PFSK-1 (cell line): ENCODE results near the gene NFIA.

Source experiments
- FOXP2 ChIP-seq: optimal IDR thresholded peaks from 2 replicates; pipeline ENCODE3; 2011; ENCODE audit warnings: borderline replicate concordance, control low read depth, inconsistent platforms; ENCODE audit not compliant: insufficient read depth; ENCODE audit errors: extremely low read length, extremely low read depth
- POLR2AphosphoS5 ChIP-seq: IDR thresholded peaks from 2 replicates; pipeline ENCODE4 v1.6.1; 2012; ENCODE audit warnings: low read depth, mild to moderate bottlenecking, control low read depth, low read length, moderate library complexity
- SIN3A ChIP-seq: IDR thresholded peaks from 2 replicates; pipeline ENCODE4 v1.6.1; 2012; ENCODE audit warnings: mild to moderate bottlenecking, low read length, moderate library complexity, borderline replicate concordance; ENCODE audit not compliant: insufficient read depth
- TAF1 ChIP-seq: IDR thresholded peaks from 2 replicates; pipeline ENCODE4 v1.6.1; 2012; ENCODE audit warnings: low read length, control low read depth, borderline replicate concordance; ENCODE audit not compliant: insufficient read depth
- TF ChIP-seq, protein P1 (sequence below), 2 experiments: IDR thresholded peaks; 2 replicates each; pipeline versions ENCODE4 v1.6.1 to v1.8.0; 2011 to 2012; ENCODE audit warnings: low read depth in 2 of 2, low read length in 2 of 2, control low read depth in 1 of 2, inconsistent platforms in 1 of 2, mild to moderate bottlenecking in 1 of 2, moderate library complexity in 1 of 2; ENCODE audit not compliant: insufficient read depth in 1 of 2

Gene NFIA

DNA sequence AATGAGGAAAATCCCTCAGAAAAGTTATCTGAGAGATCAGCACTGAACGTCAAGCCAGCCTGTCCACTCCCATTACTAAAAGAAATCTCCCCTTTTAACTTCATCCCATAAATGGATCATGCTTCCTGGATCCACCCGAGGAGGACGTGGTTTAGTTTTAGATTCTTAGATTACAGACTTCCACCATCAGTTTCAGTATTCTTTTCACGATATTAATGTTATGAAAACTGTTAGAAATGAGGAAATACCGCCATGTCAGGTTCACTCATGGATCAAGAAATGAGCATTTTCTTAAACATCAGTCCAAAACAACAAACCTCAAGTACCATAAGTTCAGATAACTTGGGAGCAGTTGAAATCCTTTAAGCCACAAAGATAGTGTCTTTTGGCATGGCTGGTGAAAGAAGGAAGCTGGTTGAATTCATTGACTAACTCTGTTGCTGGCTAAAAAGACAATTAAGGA is 49.8 kb downstream of the NFIA start:
- TF ChIP-seq TAF1 (no peak), POLR2AphosphoS5 (no peak), FOXP2 (no peak), SIN3A (no peak)
- TF ChIP-seq, protein P1, sequence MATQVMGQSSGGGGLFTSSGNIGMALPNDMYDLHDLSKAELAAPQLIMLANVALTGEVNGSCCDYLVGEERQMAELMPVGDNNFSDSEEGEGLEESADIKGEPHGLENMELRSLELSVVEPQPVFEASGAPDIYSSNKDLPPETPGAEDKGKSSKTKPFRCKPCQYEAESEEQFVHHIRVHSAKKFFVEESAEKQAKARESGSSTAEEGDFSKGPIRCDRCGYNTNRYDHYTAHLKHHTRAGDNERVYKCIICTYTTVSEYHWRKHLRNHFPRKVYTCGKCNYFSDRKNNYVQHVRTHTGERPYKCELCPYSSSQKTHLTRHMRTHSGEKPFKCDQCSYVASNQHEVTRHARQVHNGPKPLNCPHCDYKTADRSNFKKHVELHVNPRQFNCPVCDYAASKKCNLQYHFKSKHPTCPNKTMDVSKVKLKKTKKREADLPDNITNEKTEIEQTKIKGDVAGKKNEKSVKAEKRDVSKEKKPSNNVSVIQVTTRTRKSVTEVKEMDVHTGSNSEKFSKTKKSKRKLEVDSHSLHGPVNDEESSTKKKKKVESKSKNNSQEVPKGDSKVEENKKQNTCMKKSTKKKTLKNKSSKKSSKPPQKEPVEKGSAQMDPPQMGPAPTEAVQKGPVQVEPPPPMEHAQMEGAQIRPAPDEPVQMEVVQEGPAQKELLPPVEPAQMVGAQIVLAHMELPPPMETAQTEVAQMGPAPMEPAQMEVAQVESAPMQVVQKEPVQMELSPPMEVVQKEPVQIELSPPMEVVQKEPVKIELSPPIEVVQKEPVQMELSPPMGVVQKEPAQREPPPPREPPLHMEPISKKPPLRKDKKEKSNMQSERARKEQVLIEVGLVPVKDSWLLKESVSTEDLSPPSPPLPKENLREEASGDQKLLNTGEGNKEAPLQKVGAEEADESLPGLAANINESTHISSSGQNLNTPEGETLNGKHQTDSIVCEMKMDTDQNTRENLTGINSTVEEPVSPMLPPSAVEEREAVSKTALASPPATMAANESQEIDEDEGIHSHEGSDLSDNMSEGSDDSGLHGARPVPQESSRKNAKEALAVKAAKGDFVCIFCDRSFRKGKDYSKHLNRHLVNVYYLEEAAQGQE (IDR thresholded peaks at IDR 0.05; ENCODE audit: insufficient read depth in 1 of 2, low read depth in 2 of 2, low read length in 2 of 2) = no peak

DNA sequence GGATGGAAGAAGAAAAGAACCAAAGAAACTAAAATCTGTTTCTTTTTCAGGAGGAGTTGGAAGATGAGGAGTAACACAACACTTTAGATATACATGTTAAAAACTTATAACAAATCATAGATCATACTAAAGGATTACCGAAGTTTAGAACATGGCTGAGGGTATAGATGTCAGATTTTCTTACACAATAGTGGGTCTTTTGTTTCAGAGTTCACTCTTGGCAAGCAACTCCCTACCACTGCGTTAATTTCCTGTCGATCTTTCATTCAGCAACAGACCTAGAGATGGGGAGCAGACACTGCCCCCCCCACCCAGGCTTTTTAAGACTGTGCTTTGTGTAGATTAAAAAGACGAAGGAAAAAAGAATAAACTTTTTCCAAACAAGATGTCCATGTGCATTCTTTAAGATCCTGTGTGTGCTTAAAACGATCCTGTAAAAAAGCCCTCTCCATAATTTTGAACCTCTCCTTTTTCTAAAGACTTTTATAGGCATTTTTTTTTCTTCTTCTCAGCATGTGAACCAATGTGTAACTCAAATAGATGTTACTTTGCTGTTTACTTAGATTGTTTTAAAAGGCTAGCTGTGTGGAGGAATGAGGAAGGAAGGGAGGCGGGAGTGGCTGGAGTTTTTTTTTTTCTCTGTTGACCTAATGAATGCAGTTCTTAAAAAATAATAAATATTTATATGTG is 50.4 kb downstream of the NFIA start:
- TF ChIP-seq SIN3A (no peak), TAF1 (no peak), FOXP2 (no peak), POLR2AphosphoS5 (no peak)
- TF ChIP-seq, protein P1 (IDR thresholded peaks at IDR 0.05; ENCODE audit: insufficient read depth in 1 of 2, low read depth in 2 of 2, low read length in 2 of 2) = no peak

DNA sequence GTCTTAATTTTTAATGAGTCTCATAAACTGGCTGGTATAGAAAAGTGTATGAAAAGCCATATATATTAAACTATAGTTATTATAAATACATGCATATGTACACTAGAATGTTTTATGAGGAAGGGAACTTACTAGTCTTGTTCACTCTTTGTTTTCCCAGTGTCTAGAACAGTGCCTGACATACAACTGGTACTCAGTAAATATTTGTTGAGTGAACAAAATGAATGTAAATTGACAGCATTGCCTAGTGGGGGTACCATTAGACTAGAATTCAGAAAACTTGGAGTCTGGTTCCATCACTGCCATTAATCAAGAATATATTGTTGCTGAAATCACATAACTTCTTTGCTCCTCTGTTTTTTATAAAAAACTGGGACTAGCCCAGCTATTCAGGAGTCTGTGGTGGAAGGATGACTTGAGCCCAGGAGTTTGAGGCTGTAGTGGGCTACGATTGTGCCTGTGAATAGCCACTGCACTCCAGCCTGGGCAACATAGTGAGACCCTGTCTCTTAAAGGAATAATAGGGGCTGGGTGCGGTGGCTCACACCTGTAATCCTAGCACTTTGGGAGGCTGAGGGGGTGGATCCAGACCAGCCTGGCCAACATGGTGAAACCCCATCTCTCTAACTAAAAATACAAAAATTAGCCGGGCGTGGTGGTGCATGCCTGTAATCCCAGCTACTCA is 51.1 kb downstream of the NFIA start:
- TF ChIP-seq POLR2AphosphoS5 (no peak), SIN3A (no peak), TAF1 (no peak), FOXP2 (no peak)
- TF ChIP-seq, protein P1 (IDR thresholded peaks at IDR 0.05; ENCODE audit: insufficient read depth in 1 of 2, low read depth in 2 of 2, low read length in 2 of 2) = no peak

DNA sequence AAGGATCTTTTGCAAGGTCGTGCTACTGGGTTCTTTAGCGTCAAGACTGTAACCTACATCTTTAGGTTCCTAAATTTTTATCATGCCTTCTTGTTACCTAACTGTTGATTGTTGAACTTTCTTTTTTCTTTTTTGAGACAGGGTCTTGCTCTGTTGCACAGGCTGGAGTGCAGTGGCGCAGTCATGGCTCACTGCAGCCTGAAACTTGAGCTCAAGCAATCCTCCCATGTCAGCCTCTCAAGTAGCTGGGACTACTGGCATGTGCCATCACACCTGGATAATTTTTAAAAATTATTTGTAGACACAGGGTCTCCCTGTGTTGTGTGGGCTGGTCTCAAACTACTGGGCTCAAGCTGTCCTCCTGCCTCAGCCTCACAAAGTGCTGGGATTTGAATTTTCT is 52.9 kb downstream of the NFIA start:
- TF ChIP-seq POLR2AphosphoS5 = no peak
- TF ChIP-seq, protein P1 (IDR thresholded peaks at IDR 0.05; ENCODE audit: insufficient read depth in 1 of 2, low read depth in 2 of 2, low read length in 2 of 2) = no peak
- TF ChIP-seq FOXP2 = no peak
- TF ChIP-seq SIN3A = no peak
- no peak for TF ChIP-seq TAF1
